K562 (cell line): ENCODE results near the gene PIEZO2. TPM values are rescaled to one million over a fixed set of nuclear protein-coding genes. Genes with fewer than 3 reads are reported as not detected.

Experiments used
- ATAC-seq: fragments of 200-7000 bp; cut with Tn5 transposase; 3 replicates; pipeline ENCODE4 v1.9.1; 2020; ENCODE audit warnings: moderate library complexity
- BruUV-seq: library from RNA; stranded (reverse); fragments of 400-500 nt; replicated peaks from 2 replicates; lab custom pipeline; 2021; lab: Mats Ljungman, UMichigan
- CTCF ChIA-PET: fragments of 300-600 bp; formaldehyde crosslinking; extraction: SDS; loops from one replicate; lab custom pipeline; 2021; ENCODE audit warnings: low intra/inter-chr PET ratio; lab: Yijun Ruan, JAX
- POLR2A ChIA-PET: fragments of 300-600, 350-650 bp; sonication (Branson Sonifier 250); formaldehyde crosslinking; extraction: SDS; loops from one replicate; lab custom pipeline; 2021; ENCODE audit warnings: antibody characterized with exemption, inconsistent platforms; lab: Yijun Ruan, JAX
- DNase-seq, 4 experiments: peaks; one replicate each; pipeline versions ENCODE4 v3.0.0 to v3.0.0-alpha.2; 2011 to 2018; ENCODE audit warnings: low spot score in 3 of 4, mixed read lengths in 3 of 4; ENCODE audit errors: extremely low read depth in 1 of 4
- FAIRE-seq: peaks from 2 replicates; lab custom pipeline; 2011; peaks lifted over from hg19 to GRCh38; lab: Jason Lieb, UNC
- H2AFZ ChIP-seq: 2 replicates; pipeline ENCODE4 v1.6.0; 2011; ENCODE audit warnings: low read depth, low read length, control low read depth, inconsistent platforms
- H3K27ac ChIP-seq: fragments of 200-600 bp; 3 replicates; pipeline ENCODE4 v1.8.0; 2011; ENCODE audit warnings: low read depth, mild to moderate bottlenecking, control low read depth, inconsistent platforms, low read length, moderate library complexity, mixed read lengths; ENCODE audit errors: extremely low read depth
- H3K27me3 ChIP-seq, 2 experiments: fragments of 300-600 bp in 1 of 2; 2 replicates in 1 of 2; 3 replicates in 1 of 2; pipeline versions ENCODE4 v1.6.0 to v1.8.0; 2011; ENCODE audit warnings: inconsistent platforms in 2 of 2, low read length in 2 of 2, mild to moderate bottlenecking in 1 of 2, mixed read lengths in 1 of 2, moderate library complexity in 1 of 2; ENCODE audit not compliant: control insufficient read depth in 2 of 2, insufficient read depth in 2 of 2
- H3K36me3 ChIP-seq: fragments of 300-600 bp; 3 replicates; pipeline ENCODE4 v1.8.0; 2011; ENCODE audit warnings: mild to moderate bottlenecking, low read length, inconsistent platforms; ENCODE audit not compliant: control insufficient read depth, insufficient read depth
- H3K4me1 ChIP-seq, 2 experiments: fragments of 200-600 bp in 1 of 2; replicated peaks in 1 of 2; 2 replicates in 1 of 2; 3 replicates in 1 of 2; pipeline versions ENCODE4 v1.5.1 to v1.8.0; 2011; ENCODE audit warnings: inconsistent platforms in 2 of 2, low read length in 2 of 2, mild to moderate bottlenecking in 1 of 2, mixed read lengths in 1 of 2, moderate library complexity in 1 of 2; ENCODE audit not compliant: control insufficient read depth in 2 of 2, insufficient read depth in 2 of 2
- H3K4me2 ChIP-seq: 2 replicates; pipeline ENCODE4 v1.6.1; 2011; ENCODE audit warnings: low read length, control low read depth, inconsistent platforms, mixed read lengths; ENCODE audit not compliant: insufficient read depth
- H3K4me3 ChIP-seq: fragments of 200-600 bp; sonication (generic), shearing (Covaris generic); 2 replicates; pipeline ENCODE4 v1.5.1; 2016; ENCODE audit warnings: control low read depth, inconsistent platforms
- H3K79me2 ChIP-seq: fragments of 200-600 bp; 3 replicates; pipeline ENCODE4 v1.8.0; 2011; ENCODE audit warnings: low read length, inconsistent platforms; ENCODE audit not compliant: control insufficient read depth, insufficient read depth
- H3K9ac ChIP-seq, 2 experiments: 2 replicates each; pipeline versions ENCODE4 v1.6.0 to v1.6.1; 2011; ENCODE audit warnings: low read depth in 2 of 2, low read length in 2 of 2, control low read depth in 1 of 2, inconsistent platforms in 1 of 2, mild to moderate bottlenecking in 1 of 2, mixed read lengths in 1 of 2; ENCODE audit not compliant: insufficient read depth in 1 of 2
- H3K9me1 ChIP-seq: one replicate; pipeline ENCODE4 v1.6.0; 2011; ENCODE audit warnings: inconsistent platforms, mild to moderate bottlenecking, low read length, moderate library complexity; ENCODE audit not compliant: control insufficient read depth, insufficient read depth
- H3K9me3 ChIP-seq: replicated peaks from 2 replicates; pipeline ENCODE4 v1.5.1; 2011; ENCODE audit warnings: low read depth, low read length, inconsistent platforms; ENCODE audit not compliant: control insufficient read depth, insufficient read depth
- H4K20me1 ChIP-seq: replicated peaks from 2 replicates; pipeline ENCODE4 v1.6.1; 2011; ENCODE audit warnings: low read length, inconsistent platforms, mixed read lengths; ENCODE audit not compliant: control insufficient read depth, insufficient read depth
- HEY1 ChIP-seq: fragments of 250-450 bp; sonication (Bioruptor Pico); IDR thresholded peaks from 2 replicates; pipeline ENCODE4 v1.5.0; 2020; ENCODE audit warnings: mild to moderate bottlenecking, moderate library complexity, borderline replicate concordance
- NEUROD1 ChIP-seq: fragments of 150-350 bp; IDR thresholded peaks from 2 replicates; pipeline ENCODE4 v1.6.1; 2014; ENCODE audit warnings: borderline replicate concordance, low read length, low read depth; ENCODE audit not compliant: partially characterized antibody
- POLR2AphosphoS2 ChIP-seq: IDR thresholded peaks from 2 replicates; pipeline ENCODE4 v1.6.1; 2012; ENCODE audit warnings: low read length, improper control_type of control experiment
- PRMT5 ChIP-seq: sonication (generic); formaldehyde crosslinking; IDR thresholded peaks from 2 replicates; pipeline ENCODE4 v1.5.0; 2020; ENCODE audit warnings: missing genetic modification reagents
- ZBTB40 ChIP-seq, 2 experiments: fragments of 450-650 bp in 1 of 2; sonication (generic) in 1 of 2; formaldehyde crosslinking in 1 of 2; IDR thresholded peaks; 2 replicates each; pipeline versions ENCODE4 v1.7.1 to v1.9.0; 2016 to 2022; ENCODE audit warnings: inconsistent platforms in 1 of 2, mild to moderate bottlenecking in 1 of 2, missing genetic modification reagents in 1 of 2
- ZFX ChIP-seq: sonication (generic); formaldehyde crosslinking; IDR thresholded peaks from 2 replicates; pipeline ENCODE4 v1.8.0; 2022; ENCODE audit warnings: mild to moderate bottlenecking, missing genetic modification reagents, moderate library complexity
- WGBS: fragments of 100-300 bp; shearing (Covaris generic); methylation state at CpG from one replicate; pipeline ENCODE4 v1.1.6; 2016; ENCODE audit warnings: low coverage, mixed read lengths; ENCODE audit not compliant: insufficient coverage; ENCODE audit errors: missing lambda C conversion rate; 5-methylcytosine and 5-hydroxymethylcytosine counted together
- in situ Hi-C: fragments of 300-500 bp; cut with MboI; formaldehyde crosslinking; loops from 4 replicates; pipeline ENCODE4 v1.15.0; 2018; ENCODE audit warnings: inconsistent platforms, mixed read lengths
- intact Hi-C: fragments of 100-400 bp; cut with micrococcal nuclease; formaldehyde crosslinking; loops from 2 replicates; pipeline ENCODE4 v1.14.2; 2022
- polyA plus RNA-seq, 8 experiments: library from polyadenylated mRNA; depleted of rRNA in 4 of 8; stranded (reverse) in 5 of 8; unstranded in 3 of 8; fragments of >200 nt; fragmentation: Nextera tagmentation in 2 of 8; fragmentation: Illumina TruSeq in 1 of 8; extraction: Ambion mirVana in 2 of 8; extraction: Trizol in 1 of 8; gene quantifications; 2 replicates each; pipeline versions ENCODE4 v1.2.1 to v1.2.3, GENCODE V29; 2011 to 2014; ENCODE audit warnings: inconsistent platforms in 1 of 8, missing spikeins in 1 of 8
- total RNA-seq, 7 experiments: library from RNA; depleted of rRNA in 6 of 7; stranded (reverse); fragments of >200 nt in 6 of 7; fragmentation: Illumina TruSeq in 2 of 7; extraction: Trizol in 2 of 7; gene quantifications; 2 replicates each; pipeline versions ENCODE4 v1.2.1 to v1.2.3, GENCODE V29; 2011 to 2021; ENCODE audit warnings: low replicate concordance in 1 of 7
- TF ChIP-seq, protein P1 (sequence below): IDR thresholded peaks from 3 replicates; pipeline ENCODE4 v1.6.1; 2011; ENCODE audit warnings: borderline replicate concordance, mild to moderate bottlenecking; ENCODE audit not compliant: insufficient read length, insufficient read depth

Gene PIEZO2
- total and polyA plus RNA-seq, 9 of the 15 experiments (the other 6 are each of a cell fraction or from before 2014, with no cell fraction given) = 0.54 to 4.1 (median 2.0) TPM

- TF ChIP-seq ZFX (CRISPR knock-in tag) (no peak), NEUROD1 (no peak)
These were observed 379.1 kb downstream of the PIEZO2 start (continued) for GRCh38 chr18:10770264-10770663.

DNA sequence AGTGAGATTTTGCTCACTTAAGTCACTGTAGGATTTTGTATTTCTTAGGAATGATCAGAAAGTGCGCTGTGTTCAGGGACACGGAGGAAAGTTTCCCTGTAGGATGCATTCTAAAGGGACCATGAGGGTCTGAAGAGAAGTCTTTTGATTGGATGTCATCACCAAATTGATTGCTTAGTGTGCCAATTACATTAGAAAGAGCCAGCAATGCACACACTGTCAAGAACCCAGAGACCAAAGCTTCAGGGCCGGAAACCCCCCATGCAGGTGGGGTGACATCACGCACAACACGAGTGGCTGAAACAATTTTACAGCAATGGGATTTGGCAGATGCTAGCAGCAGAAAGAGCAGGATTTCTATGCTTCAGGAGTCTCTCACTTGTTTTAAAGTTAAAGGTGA lies 381.1 kb downstream of the PIEZO2 start:
- peaks cover 0 to 3% of the 10 kb centered on the region in 2 experiments; a peak in 1 of 5 replicates for H3K4me1 ChIP-seq
- H3K4me3 ChIP-seq = no peak overlapping the region
- H3K27me3 ChIP-seq = peaks cover 8 to 25% of the 10 kb centered on the region in 2 experiments
- H3K9me1 ChIP-seq = no peaks in the 10 kb centered on the region
- TF ChIP-seq HEY1 (CRISPR knock-in tag) (no peak), POLR2AphosphoS2 (no peak), PRMT5 (CRISPR knock-in tag) (no peak), ZBTB40 (IDR thresholded peaks at IDR 0.05) (no peak), ZBTB40 (CRISPR knock-in tag; IDR thresholded peaks at IDR 0.05) (no peak)
- TF ChIP-seq, protein P1, sequence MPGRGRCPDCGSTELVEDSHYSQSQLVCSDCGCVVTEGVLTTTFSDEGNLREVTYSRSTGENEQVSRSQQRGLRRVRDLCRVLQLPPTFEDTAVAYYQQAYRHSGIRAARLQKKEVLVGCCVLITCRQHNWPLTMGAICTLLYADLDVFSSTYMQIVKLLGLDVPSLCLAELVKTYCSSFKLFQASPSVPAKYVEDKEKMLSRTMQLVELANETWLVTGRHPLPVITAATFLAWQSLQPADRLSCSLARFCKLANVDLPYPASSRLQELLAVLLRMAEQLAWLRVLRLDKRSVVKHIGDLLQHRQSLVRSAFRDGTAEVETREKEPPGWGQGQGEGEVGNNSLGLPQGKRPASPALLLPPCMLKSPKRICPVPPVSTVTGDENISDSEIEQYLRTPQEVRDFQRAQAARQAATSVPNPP = no peak
- no peak overlapping the region for H3K27ac ChIP-seq
- intact Hi-C loops (no loop called here), in situ Hi-C loops (no loop called here)
- no peak overlapping the region for H3K4me2 ChIP-seq
- BruUV-seq = no TSS peak
- DNase-seq (no peak), ATAC-seq (no peak), FAIRE-seq (no peak)
- no peaks in the 10 kb centered on the region for H3K9me3 ChIP-seq
- 9% methylated on average over 5 of the region's 5 CpGs for WGBS
- no peaks in the 10 kb centered on the region for H3K79me2 ChIP-seq
- ChIA-PET POLR2A (interaction anchor here (0.5 kb wide), 1 partner anchor 1917 kb away, joined by 4 read pairs; no protein-coding TSS in a partner anchor), CTCF (interaction anchor here (0.5 kb wide), 1 partner anchor 42 kb away, joined by 3 read pairs; no protein-coding TSS in a partner anchor)
- no peak overlapping the region for H3K9ac ChIP-seq
- no peaks in the 10 kb centered on the region for H3K36me3 ChIP-seq
- no peaks in the 10 kb centered on the region; the same call in 1 of the 2 replicates for H4K20me1 ChIP-seq
- H2AFZ ChIP-seq = no peak overlapping the region
